Urinary bladder (tissue), 4 donors: Measurements from ENCODE around the gene KRAS. TPM values are rescaled to one million over a fixed set of nuclear protein-coding genes. Genes with fewer than 3 reads are reported as not detected.

Experiments used
- DNase-seq: peaks from one replicate; pipeline ENCODE4 v3.0.0-alpha.2; 2015; ENCODE audit errors: extremely low spot score
- H3K27ac ChIP-seq: one replicate; pipeline ENCODE4 v1.5.1; 2013; ENCODE audit warnings: low read depth, mild to moderate bottlenecking, moderate library complexity
- H3K36me3 ChIP-seq: one replicate; pipeline ENCODE4 v1.6.1; 2013; ENCODE audit warnings: mild to moderate bottlenecking, moderate library complexity; ENCODE audit not compliant: insufficient read depth
- H3K4me1 ChIP-seq: one replicate; pipeline ENCODE4 v1.6.1; 2013; ENCODE audit warnings: mild to moderate bottlenecking, moderate library complexity; ENCODE audit not compliant: insufficient read depth
- H3K4me3 ChIP-seq: one replicate; pipeline ENCODE4 v1.5.1; 2013; ENCODE audit warnings: low read depth, low read length
- WGBS: extraction: QIAGEN DNeasy Blood & Tissue Kit; methylation state at CpG from one replicate; pipeline ENCODE4 v1.1.7; 2013; 5-methylcytosine and 5-hydroxymethylcytosine counted together
- polyA plus RNA-seq: library from polyadenylated mRNA; stranded (reverse); fragments of 200-250 nt; gene quantifications from one replicate; pipeline ENCODE4 v1.2.3, GENCODE V29; 2013
- total RNA-seq: library from RNA; depleted of rRNA; stranded (reverse); fragments of >200 nt; gene quantifications from one replicate; pipeline ENCODE4 v1.2.3, GENCODE V29; 2014
- donor health status: healthy with polysubstance abuse.
- donor health status: healthy.

The KRAS gene
- total and polyA plus RNA-seq, 2 donors: 13.9 to 30.9 TPM

DNA sequence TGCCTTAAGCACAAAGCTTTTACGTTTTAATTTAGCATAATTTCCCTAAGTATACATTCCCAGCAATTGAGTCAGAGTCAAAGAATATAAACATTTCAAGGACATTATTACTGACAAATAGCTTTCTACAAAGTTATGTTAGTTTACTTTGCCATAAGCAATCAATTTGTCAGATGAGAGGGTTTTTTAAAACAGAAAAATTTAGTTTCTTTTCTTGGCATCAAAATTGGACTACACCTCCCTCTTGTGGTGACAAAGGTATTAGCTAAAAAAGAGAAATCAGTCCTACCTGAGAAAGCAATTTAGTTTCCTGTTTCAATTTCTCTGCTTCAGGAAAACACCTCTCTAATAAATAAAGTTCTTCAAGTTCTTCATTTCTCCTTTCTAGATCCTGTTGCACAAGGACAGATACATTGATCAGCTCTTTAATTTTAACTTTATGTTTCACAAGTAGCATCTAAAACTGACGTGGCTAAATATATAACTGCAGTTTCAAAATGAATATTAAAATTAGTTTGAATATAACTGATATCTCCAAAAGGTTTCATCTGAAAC is 95.6 kb downstream of the KRAS start:
- no peaks in the 10 kb centered on the region for H3K36me3 ChIP-seq
- H3K4me3 ChIP-seq: no peak overlapping the region
- H3K27ac ChIP-seq: no peak overlapping the region
- no peaks in the 10 kb centered on the region for H3K4me1 ChIP-seq
- peak; percentile 15 for DNase-seq
- WGBS: 73% methylated on average over 2 of the region's 2 CpGs

Other genes starting within 250 kb of the KRAS start
- 1.9 TPM for gene DNAI7, start 55.8 kb downstream of the KRAS start, total RNA-seq
- 0.79 TPM for gene DNAI7, start 55.8 kb downstream of the KRAS start, polyA plus RNA-seq
- 45.9 TPM for gene ETFRF1, start 55.7 kb downstream of the KRAS start, total RNA-seq
- gene ETFRF1, start 55.7 kb downstream of the KRAS start, polyA plus RNA-seq: 26.4 TPM